Measurements from ENCODE around the gene TLR3.

The TLR3 gene

DNA sequence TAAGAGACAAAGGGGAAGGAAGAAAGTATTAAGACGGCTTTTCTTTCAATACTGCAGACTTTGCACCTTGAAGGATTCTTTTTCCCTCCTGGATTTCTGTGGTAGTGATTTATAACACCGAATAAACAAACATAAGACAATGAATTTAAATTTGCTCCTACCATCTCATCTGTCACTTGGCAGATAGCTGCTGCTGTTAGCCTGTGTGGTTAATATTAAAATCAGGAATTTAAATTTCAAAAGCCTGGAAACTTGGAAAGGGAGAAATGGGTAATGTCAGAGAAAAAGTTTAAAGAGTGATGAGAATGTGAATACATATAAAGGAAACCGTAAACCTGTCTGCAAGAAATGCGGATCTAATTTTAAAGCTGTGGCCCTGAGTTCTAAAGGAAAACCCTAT, 39.0 kb downstream of the TLR3 start:
- DNase-seq = no peak

DNA sequence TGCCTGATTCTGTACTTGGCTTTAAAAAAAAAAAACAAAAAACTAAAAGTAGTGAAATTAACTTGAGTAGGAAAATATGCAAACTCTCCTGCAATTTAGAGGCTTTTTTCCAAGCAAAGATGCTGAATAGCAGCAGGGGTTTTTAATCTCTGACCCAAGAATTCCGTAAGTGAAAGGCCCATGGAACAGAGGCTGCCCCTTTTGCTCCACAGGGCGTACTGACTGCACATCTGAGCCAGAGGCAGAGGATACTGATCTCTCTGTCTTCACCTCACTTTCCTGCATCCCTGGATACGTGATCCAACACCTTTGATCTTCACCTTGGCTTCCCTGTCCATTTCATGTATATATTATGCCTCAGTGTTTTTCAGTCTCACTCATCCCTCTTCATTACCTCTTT, 39.4 kb downstream of the TLR3 start:
- no peak for DNase-seq

DNA sequence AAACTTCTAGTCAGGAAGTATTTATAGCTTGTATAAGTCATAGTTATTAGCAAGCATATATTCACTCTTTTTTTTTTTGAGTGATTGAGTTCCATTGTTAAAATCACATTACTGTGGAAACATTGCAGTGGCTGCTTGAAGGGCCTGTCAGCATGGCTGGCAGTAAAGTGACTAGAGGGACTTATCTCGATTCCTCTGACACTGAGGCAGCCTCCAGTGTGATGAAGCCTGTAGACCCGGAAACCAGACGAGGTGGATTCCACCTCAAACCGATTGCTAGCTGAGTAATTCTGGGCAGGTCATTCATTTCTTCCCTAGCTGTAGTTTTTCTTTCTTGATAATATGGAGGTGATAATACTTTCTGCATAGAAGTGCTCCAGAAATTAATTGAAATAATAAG, 40.3 kb downstream of the TLR3 start:
- DNase-seq = no peak

DNA sequence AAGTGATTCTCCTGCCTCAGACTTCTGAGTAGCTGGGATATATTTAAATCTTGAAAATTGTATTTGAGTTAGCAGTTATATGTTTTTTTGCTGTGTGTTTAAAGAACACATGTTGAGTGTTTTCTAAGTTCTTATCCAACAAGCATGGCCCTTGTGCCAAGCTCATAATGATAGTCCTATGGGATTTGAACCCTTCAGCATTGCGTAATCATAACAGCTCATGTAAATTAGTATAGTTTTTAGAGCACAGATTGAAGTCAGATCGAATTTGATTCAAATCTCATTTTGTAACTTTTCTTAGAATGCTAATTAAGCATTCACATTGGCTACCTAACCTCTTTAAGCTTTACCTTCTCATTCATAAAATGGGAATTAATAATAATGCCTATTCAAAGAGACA, 47.7 kb downstream of the TLR3 start:
- DNase-seq = no peak

DNA sequence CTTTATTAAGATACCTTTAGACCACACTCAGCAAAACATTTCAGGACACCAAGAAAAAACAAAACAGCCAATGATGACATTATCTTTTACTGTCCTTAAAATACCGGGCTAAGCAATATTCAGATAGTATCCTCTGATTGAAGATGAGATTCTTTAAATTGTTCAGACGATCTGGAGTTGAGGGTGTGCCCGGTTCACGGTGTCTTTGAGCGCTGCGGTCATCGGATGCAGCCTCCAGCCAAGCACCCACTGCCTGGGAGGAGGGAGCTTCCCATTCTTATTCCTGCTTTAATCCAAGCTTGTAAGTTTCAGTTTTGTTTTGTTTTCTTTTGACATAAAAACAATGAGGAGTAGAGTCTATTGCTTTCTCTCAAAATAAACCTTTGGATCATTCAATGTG, 49.6 kb downstream of the TLR3 start:
- DNase-seq = no peak

DNA sequence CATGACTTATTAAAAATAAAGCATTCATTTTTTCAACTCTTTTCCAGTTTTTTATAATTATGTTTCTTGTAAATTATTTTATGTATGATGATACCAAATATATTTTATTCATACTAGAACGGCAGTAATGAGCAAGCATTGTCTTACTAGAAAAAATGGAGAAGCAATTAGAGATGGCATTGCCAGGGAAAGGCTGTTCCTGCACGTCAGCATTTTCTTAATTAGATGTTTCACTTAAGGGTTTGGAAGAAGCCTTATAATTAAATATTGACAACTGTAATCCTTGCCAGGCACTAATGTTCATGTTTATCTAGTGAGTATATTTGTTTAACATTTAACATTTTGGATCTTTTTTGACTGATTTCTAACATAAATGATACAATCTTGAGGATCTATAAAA, 52.1 kb downstream of the TLR3 start:
- no peak for DNase-seq

DNA sequence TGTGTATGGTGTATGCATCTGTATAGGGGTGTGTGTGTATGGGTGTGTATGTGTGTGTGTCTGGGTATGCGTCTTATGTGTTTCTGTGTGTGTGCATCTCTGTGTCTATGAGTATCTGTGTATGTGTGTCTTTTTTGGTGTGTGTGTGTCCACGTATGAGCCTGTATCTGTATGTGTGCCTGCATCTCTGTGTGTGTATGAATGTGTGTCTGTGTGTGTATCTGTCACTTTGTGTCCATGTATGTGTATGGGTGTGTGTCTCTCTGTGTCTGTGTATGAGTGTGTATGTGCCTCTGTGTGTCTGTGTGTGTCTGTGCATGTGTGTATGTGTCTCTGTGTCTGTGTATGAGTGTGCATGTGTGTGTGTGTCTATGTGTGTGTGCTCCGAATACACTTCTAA, 59.9 kb downstream of the TLR3 start:
- DNase-seq = no peak

DNA sequence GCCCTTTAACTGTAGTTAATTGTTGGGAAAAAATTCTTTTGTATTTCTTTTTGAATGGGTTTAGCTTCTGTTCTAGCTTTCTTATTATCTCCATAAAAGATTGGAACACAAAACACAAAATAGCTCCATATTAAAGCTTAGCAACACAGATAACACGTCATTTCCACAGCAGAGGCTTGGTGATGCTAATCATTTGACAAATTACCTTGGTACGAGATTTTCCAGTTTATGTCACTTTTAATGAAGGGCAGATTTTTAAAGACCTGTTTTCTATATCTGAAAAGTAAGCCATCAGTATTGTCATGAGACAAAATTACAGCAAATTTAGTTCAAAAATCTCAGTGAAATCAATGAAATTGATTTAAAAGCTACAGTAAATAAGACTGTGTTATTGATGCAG, 63.0 kb downstream of the TLR3 start:
- no peak for DNase-seq

DNA sequence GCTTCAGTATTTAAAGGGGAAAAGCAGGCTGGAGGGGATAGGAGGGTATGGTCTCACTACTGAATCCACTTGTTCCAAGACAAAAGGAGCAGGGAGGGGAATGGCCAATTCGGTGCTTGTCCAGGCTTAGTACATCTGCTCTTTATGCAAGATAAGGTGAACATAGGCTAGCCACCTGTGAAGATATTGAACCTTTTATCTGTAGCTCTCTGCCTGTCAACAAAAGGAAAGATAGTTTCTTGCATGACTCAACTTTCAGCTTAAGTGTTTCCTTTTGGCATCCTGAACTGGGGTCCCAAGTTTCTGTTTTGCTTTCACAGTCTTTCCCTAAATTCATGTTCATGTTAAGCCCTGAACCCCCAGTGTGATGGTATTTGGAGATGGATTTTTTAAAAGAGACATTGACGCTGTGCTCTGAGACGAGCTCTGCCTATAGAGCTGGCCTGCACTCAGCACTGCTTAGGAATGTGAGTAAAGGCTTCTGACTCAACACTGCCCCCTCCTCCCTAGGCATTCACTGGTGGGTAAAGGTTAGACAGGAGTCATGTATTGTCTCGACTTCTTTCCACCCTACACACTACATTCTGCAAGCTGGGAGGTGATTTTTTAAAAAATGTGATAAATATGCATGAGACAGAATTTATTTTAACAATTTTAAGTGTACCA, 63.8 kb downstream of the TLR3 start:
- DNase-seq = no peak

DNA sequence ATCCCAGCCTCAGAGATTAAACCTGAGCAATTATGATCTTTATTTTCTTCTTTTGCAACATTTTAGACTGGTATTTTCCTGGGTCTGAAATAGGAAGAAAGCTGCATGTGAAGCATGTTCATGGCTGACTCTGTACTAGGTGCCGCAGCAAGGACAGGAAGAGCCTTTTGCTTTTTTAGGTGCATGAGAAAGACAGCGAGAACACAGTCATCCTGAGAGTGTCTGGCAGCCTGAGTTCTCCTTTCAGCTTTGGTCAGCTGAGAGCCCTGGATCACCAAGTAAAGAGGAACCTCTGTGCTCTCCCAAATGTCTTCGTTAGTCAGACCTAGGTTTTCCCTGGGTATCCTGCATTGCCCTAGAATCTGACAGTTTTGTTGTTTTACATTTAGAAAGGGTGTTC, 65.3 kb downstream of the TLR3 start:
- DNase-seq = no peak

DNA sequence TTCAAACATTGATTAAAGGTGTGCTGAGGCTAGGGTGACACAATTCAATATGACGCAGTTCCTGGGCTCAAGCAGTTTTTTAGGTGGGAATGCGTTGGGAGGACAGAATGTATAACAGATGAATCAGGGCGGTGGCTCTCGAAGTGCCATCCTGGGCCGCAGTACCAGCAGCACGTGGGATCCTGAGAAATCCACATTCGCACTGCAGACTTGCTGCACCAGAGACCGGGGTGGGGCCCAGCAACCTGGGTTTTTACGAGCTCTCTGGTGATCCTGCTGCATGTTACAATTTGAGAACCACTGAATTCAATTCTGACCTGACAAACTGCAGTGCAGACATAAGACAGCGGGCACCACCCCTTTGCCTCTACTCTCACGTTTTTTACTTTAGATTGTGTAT, 65.9 kb downstream of the TLR3 start:
- no peak for DNase-seq

DNA sequence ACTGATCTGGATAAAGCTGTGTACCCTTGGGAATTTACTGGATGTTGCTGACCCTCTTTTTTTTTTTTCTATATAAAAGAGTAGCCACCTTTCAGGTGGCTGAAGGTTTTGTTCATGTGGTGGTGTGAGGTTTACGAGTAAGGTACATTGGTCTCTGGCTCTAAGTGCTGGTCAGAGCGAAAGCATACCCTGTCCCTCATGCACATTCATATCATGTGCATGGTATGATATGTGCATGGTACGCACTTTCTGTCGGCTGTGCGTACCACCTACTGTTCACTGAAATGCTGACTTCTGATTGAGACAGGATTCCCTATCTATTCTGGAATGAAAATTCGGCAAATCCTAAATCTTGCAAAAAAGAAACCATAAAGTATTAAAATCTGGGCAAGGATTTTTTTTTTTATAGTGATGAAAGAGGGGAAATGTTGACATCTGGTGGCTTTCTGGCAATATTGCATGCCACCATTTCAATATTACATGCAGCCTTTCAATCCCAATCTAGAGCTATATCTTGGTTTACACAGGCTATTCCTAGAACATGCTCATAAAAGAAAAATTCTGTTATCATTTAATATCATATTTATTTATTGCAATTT, 68.3 kb downstream of the TLR3 start:
- no peak for DNase-seq
